ENCODE data around the gene CYP24A1.

DNA sequence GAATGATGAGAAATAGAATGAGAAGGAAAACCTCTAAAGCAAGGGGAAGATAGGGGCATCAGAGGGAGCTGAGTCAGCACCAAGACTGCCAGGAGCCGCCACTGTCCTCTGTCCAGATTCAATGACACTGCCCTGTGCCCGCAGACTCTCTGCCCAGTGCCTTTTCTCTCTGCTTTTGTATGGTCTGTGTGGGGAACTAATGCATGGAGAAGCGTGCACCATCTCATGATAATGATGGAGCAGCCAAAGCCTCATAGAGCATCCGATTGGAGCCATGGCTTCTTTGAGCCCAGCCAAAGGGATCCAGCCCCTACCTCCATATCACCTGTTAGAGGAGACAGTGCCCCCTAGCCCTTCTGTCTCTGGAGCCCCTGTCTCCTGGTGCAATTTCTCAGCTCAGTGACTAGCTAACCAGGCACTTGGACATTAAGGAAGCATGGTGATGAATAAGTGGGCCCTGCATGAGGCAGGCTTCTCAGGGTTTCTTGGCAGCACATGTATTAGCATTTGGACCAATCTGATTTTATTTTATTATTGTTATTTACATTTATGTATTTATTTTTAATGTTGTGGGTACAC, 27.6 kb upstream of the CYP24A1 start:
- TF ChIP-seq, protein P1, sequence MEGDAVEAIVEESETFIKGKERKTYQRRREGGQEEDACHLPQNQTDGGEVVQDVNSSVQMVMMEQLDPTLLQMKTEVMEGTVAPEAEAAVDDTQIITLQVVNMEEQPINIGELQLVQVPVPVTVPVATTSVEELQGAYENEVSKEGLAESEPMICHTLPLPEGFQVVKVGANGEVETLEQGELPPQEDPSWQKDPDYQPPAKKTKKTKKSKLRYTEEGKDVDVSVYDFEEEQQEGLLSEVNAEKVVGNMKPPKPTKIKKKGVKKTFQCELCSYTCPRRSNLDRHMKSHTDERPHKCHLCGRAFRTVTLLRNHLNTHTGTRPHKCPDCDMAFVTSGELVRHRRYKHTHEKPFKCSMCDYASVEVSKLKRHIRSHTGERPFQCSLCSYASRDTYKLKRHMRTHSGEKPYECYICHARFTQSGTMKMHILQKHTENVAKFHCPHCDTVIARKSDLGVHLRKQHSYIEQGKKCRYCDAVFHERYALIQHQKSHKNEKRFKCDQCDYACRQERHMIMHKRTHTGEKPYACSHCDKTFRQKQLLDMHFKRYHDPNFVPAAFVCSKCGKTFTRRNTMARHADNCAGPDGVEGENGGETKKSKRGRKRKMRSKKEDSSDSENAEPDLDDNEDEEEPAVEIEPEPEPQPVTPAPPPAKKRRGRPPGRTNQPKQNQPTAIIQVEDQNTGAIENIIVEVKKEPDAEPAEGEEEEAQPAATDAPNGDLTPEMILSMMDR (IDR thresholded peaks at IDR 0.05) = no peak
- no peak for TF ChIP-seq POLR2AphosphoS5 (IDR thresholded peaks at IDR 0.05)
- no peak for TF ChIP-seq POLR2A (IDR thresholded peaks at IDR 0.05)
